ENCODE data around the gene SLC5A4.
"Not testable (repeated sequence)": the region's sequence is repeated elsewhere in the genome, so short reads cannot be mapped to it uniquely, and the experiment has no call there.

The SLC5A4 gene

DNA sequence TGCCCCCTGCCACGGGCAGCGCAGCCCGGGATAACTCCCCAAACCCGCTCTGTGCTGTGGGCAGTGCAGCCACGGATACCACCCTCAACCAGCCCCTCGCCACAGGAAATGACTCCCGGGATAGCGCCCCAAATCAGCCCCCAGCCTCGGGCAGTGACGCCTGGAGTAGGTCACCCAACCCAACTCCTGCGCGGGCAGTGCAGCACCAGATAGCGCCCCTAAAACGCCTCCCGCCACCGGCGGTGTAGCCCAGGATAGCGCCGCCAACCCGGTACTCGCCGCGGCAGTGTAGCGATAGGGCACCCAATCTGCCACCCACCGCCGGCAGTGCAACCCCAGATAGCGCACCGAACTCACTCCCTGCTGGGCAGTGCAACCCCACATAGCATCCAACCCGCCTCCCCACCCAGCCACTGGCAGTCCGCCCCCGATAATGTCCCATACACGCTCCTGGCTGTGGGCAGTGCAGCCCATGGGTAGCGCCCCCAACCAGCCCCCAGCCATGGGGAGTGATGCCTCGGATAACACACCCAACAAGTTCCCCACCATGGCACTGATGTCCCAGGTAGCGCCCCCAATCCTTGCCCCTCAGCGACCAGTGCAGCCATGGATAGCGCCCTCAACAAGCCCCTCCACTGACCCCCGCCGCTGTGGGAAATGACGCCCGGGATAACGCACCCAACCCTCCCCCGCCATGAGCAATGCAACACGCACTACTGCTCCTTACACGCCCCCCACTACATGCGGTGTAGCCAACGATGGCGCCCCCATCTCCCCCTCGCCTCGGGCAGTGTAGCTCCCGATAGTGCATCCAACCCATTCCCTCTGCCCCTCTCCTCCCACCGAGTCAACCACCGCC, 51.7 kb downstream of the SLC5A4 start:
- DNase-seq (ENCODE audit: low read depth, low spot score): no peak
- no peak overlapping the region; the same call in 1 of the 2 replicates for H3K4me3 ChIP-seq (ENCODE audit: low read length)

DNA sequence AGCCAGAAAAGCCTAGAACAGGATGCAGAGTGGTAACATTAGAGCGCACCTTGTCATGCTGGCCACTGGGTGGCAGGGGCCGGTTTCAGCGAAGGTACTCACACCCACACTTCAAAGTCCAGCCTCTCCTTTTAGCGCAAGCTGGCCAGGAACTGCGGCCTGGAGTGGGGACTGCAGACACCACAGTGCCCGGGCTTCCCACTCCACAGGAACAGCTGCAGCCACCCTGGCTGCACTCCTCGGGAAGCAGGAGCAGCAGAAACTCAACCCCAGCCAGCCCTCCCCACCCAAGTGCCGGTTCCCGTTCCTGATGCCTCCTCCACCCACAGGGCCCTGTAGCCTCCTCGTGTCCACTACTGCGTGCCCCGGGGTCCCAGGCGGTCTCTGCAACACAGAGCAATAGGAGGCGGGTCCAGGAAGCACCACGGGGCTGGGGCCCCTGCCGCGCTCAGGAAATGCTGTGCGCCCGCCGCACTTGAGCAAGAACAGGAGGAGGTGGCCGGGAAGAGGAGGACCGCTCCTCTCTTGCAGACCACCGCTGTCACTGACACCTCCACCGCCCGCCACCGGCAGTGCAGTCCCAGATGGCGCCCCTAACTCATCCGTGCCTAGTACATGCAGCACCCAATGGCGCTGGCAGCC, 52.5 kb downstream of the SLC5A4 start:
- peak; percentile 18 for DNase-seq (ENCODE audit: low read depth, low spot score)
- H3K4me3 ChIP-seq (ENCODE audit: low read length): peak overlapping the region; percentile 24

DNA sequence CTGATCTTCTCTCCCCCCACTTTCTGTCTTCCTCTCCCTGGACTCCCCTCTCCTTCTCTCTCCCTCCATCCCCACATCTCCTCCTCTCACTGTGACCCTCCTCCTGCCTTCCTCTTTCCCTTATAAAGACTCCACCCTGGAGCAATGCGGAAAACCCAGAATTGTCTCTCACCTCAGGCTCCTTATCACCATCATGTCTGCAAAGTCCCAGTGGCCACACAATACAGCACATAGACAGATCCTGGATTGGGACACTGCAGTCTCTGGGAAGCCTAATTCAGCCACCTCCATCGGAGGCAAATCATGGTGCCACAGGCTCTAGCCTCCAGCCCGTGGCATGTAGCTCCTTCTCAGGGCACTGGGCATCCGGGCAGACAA, 53.0 kb downstream of the SLC5A4 start:
- H3K4me3 ChIP-seq (ENCODE audit: low read length): no peak overlapping the region
- no peak for DNase-seq (ENCODE audit: low read depth, low spot score)

DNA sequence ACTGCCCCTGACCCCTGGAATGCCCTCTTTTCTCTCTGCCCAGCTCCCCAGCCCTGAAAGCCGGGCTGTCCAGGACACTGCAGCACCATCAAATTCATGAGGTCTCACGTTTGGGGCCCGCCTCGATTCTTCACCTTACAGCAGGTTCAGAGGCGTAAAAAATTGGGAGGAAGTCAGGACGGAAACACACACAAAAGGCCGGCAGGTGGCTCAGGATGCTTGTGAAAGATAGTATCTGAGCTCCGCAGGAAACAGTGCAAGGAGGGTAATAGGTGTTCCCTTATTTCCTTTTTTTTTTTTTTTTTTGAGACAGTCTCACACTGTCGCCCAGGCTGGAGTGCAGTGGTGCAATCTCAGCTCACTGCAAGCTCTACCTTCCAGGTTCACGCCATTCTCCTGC, 54.4 kb downstream of the SLC5A4 start:
- no peak overlapping the region for H3K4me3 ChIP-seq (ENCODE audit: low read length)
- DNase-seq (ENCODE audit: low read depth, low spot score): peak; percentile 49

DNA sequence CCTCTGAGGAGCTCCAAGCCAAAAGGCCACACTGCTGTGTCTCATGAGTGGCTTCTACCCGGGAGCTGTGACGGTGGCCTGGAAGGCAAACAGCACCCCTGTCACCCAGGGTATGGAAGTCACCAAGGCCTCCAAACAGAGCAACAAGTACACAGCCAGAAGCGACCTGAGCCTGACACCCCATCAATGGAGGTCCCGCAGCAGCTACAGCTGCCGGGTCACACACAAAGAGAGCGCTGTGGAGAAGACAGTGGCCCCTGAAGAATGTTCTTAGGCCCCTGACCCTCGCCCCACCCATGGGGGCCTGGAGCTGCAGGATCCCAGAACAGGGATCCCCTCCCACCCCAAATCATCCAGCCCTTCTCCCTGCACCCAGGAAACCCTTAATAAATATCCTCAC, 55.2 kb downstream of the SLC5A4 start:
- H3K4me3 ChIP-seq (ENCODE audit: low read length): no peak overlapping the region
- DNase-seq (ENCODE audit: low read depth, low spot score): no peak

DNA sequence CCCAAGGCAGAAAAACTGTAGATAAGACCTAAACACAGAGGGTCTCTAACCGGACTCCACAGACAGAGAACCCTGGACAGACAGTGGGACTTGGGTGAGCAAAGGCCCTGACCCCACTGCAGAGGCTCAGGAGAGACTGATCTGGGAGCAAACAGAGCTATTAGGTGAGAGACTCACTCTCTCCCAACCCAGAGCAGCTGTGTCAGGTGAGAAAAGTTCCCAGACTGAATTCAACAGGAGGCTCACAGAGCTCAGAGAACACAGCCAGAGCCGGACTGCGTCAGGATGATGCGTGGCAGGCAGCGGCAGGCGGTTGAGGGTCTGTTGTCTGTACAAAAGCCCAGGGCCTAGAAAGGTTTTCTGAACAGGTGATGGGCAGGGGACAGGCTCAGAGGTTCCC, 55.8 kb downstream of the SLC5A4 start:
- no peak for DNase-seq (ENCODE audit: low read depth, low spot score)
- no peak overlapping the region for H3K4me3 ChIP-seq (ENCODE audit: low read length)

DNA sequence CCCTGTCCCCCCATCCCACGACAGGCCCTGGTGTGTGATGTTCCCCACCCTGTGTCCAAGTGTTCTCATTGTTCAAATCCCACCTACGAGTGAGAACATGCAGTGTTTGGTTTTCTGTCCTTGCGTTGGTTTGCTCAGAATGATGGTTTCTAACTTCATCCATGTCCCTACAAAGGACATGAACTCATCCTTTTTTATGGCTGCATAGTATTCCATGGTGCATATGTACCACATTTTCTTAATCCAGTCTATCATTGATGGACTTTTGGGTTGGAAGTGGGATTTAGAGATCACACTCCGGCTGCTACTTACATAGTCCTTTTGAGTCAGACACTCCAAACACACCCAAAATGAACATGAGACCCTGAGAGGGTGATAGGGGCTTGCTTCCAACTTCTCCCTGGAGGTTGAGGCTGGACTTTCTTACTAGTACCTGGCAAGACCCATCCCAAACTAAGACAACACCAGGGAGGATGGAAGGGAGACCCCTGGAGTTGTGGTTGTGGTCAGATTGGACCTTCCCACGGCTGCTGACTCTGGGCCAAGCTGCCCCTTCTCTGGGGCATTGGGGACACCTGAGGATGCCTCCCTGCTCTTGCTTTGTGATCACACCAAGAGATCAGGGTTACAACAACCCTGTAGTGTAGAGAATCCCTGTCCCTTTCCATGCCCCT, 57.5 kb downstream of the SLC5A4 start:
- not testable (repeated sequence) for DNase-seq (ENCODE audit: low read depth, low spot score)

DNA sequence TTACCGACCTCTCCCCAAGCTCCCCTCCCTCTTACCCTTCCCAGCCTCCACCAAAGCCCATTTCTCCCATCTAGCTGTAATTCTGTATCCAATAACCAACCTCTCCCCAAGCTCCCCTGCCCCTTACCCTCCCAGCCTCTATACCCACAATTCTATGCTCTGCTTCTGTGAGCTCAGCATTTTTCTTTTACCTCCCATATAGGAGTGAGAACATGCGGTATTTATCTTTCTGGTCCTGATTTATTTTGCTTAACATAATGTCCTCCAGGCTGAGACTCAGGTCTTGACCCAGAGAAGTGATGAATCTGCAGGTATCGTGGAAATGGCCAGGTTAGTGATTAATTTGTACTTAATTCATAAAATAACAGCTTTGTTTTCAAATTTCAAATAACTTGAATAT, 59.2 kb downstream of the SLC5A4 start:
- H3K4me3 ChIP-seq (ENCODE audit: low read length); DNase-seq (ENCODE audit: low read depth, low spot score): not testable (repeated sequence)

More for the DNA sequence above, 57.5 kb downstream of the SLC5A4 start:
- not testable (repeated sequence) for H3K4me3 ChIP-seq (ENCODE audit: low read length)

DNA sequence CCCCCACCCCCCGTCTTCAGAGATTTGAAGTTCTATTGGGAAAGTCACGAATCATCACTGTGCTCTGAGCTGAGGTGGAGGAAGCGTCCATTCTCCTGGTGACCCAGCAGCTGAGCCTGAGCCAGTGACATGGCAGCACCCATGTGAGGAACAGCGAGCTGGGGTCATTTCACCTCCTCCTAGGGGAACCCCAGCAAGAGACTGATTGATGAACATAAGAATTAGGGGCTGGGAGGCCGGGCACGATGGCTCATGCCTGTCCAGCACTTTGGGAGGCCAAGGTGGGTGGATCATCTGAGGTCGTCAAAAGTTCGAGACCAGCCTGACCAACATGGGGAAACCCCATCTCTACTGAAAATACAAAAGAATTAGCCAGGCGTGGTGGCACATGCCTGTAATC, 61.8 kb downstream of the SLC5A4 start:
- not testable (repeated sequence) for H3K4me3 ChIP-seq (ENCODE audit: low read length); DNase-seq (ENCODE audit: low read depth, low spot score)

DNA sequence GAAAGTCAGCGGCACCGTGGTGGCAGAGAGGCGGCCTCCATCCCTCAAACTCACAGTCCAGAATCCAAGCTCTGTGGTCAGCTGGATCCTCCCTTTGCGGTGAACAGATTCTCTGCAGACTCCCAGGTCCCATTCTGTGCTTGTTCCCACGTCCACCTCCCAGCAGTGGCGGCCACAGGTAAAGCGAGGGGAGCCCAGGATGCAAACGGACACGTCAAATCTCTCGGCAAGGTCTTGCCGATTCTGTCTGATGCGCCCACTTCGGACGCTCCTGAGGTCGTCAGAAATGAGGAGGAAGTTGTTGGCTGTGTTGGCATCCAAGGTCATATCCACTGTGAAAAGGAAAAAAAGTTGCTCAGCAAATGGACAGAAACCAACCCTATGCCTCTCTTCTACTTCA, 64.1 kb downstream of the SLC5A4 start:
- not testable (repeated sequence) for H3K4me3 ChIP-seq (ENCODE audit: low read length); DNase-seq (ENCODE audit: low read depth, low spot score)

DNA sequence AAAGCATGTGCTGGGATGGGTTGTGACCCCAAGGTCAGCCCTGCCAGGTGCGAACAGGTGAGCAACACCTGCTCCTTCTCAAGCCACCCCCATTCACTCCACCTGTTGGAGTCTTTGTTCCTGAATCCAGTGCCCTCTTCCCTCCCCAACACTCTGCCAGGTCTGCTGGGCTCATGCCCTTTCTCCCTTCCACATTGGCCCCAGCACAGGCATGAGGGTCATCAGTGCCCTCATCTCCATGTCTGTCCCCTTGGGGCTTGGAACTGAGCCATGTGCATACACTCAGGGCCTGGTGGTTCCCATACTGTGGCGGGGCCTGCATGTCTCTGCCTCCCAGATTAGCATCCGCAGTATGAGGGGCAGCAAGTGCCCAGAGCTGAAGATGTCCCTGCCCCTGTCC, 69.3 kb downstream of the SLC5A4 start:
- no peak overlapping the region for H3K4me3 ChIP-seq (ENCODE audit: low read length)
- no peak for DNase-seq (ENCODE audit: low read depth, low spot score)

DNA sequence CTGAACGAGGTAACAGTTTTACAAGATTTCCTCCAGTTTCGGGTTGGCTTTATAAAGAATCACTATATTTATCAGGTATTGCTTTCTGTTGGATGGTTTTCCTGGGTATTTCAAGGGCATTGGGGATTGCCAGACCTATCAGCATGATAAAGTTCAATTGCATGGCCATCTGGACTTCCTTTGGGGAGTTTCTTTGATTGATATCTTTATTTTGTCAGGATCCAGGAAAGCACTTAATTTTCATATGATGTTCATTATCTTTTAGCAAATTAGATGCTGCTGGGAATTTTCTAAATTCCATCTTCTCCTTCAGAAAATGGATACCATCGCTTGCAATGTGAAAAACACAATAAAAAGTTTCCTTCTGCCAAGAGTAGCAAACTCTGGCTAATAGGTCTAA, 71.5 kb downstream of the SLC5A4 start:
- no peak for DNase-seq (ENCODE audit: low read depth, low spot score)
- H3K4me3 ChIP-seq (ENCODE audit: low read length): no peak overlapping the region

DNA sequence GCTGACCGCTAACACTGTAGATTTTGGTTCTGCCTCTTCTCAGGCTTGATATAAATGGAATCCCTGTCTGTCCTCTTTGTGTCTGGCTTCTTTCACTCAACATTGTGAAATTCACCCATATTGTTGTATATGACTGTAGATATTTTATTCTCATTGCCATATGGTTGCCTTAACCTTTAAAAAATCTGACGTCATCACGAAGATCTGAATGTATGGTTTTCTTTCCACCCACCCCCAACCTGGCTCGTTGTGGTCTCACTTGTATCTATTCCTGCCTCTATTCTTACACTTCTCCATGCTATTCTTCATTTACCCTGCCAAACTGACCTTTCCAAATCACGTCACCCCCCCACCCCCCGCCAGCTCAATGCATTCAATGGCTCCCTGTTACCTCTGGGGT, 74.1 kb downstream of the SLC5A4 start:
- no peak for DNase-seq (ENCODE audit: low read depth, low spot score)
- H3K4me3 ChIP-seq (ENCODE audit: low read length): no peak overlapping the region

DNA sequence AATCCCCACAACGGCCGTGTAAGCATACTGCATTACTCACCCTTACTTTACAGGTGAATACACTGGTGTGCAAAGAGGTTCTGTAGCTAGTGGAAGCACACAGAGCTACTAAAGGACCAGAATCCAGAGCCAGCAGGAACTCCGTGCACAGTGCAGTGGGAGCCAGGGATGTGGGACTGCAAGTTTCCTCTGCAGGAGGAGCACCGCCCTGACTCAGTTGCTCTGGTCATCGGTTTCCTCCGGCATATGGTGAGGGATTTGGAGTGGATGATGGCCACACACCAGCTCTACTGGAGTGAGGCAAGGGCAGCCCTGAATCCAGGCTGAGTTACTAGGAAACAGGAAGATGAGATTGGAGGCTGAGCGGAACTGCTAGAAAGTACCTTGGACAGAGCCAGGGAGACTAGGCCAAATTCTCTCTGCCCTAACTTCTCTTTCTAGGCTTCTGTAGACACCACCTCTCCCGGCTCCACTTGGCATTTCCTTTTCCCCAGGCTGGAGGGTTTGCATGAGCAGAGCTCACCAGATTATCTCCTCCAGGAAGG, 77.9 kb downstream of the SLC5A4 start:
- no peak overlapping the region for H3K4me3 ChIP-seq (ENCODE audit: low read length)
- DNase-seq (ENCODE audit: low read depth, low spot score): no peak

DNA sequence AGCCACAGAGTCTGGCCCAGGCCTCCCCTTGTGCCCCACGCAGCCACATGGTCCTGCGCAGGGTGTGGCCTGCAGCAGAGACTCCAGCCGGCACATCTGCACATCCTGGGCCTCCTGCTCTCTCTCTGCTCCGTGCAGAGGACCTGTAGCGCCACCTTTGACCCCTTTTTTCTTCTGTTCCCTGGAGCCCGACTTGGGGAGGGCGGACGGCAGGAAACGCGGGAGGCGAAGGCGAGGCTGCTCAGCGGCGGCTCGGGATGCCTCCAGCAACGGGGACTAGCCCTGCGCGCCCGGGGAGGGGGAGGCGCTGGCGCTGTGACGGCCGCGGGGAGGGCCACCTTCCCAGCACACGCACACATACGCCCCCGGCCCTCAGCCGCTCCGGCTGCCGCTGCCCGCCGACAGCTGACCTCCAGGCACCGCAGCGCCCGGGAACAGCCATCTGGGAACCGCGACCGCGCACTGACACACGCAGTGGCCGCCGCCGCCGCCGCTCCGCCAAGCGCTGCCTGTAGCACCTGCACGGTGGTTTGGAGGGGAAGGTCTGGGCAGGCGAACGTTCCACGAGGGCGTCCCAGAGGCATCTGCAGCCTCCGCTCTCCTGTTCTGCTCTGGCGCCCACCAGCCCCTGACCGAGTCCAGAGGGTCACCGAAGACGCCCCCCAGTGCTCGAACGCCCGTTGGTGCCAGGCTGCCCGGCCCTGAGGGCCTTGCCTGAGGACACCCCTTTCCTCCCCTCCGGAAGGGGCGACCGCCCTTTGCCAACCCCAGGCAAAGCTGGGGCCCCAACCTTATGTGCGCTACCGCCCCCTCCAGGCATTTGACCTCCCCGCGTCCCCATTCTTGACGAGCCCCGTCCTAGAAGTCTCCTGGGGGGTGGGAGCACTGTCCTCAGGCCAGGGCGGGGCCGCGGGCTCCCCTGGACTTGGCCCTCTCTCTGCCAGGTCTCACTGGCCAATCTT, 79.2 kb downstream of the SLC5A4 start:
- DNase-seq (ENCODE audit: low read depth, low spot score): no peak
- H3K4me3 ChIP-seq (ENCODE audit: low read length): no peak overlapping the region

DNA sequence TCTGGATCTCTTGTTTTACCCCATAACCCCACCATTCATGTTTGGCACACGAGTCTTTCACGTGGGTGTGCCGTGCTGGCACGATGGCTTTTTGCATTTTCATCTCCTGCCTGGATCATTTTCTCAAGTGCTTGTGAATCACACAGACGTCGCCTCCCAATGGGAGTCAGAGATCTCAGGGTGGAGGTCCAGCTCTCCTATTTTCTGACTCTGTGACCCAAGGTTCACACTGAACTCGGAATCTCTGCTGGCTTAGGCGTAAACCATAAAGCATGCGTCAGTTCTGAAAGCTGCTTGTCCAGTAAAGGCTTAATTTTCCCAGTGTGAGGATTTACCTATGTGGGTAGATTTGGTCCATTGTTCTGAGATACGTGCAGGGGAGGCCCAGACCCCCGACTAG, 80.0 kb downstream of the SLC5A4 start:
- no peak for DNase-seq (ENCODE audit: low read depth, low spot score)
- H3K4me3 ChIP-seq (ENCODE audit: low read length): no peak overlapping the region
